ENCODE results near the gene STX1A.

DNA sequence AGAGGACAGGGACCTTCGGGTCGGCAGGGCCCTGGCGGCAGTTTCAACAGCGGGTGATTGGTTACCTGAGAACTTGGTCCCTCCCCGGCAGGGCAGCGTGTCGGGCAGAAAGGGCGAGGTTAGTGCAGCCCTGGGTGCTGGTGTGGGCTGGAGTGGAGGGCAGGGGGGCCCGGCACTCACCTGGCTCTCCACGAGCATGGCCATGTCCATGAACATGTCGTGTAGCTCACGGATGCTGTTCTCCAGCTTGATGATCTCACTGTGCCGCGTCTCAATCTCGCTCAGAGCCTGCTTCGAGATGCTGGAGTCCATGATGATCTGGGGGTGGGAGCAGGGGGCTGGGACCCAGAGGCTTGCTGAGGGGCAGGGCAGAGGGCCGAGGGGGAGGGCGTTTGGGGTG is 16.8 kb downstream of the STX1A start:
- TF ChIP-seq, protein P1, sequence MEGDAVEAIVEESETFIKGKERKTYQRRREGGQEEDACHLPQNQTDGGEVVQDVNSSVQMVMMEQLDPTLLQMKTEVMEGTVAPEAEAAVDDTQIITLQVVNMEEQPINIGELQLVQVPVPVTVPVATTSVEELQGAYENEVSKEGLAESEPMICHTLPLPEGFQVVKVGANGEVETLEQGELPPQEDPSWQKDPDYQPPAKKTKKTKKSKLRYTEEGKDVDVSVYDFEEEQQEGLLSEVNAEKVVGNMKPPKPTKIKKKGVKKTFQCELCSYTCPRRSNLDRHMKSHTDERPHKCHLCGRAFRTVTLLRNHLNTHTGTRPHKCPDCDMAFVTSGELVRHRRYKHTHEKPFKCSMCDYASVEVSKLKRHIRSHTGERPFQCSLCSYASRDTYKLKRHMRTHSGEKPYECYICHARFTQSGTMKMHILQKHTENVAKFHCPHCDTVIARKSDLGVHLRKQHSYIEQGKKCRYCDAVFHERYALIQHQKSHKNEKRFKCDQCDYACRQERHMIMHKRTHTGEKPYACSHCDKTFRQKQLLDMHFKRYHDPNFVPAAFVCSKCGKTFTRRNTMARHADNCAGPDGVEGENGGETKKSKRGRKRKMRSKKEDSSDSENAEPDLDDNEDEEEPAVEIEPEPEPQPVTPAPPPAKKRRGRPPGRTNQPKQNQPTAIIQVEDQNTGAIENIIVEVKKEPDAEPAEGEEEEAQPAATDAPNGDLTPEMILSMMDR (IDR thresholded peaks at IDR 0.05) = no peak
- no peak for TF ChIP-seq POLR2A (IDR thresholded peaks at IDR 0.05)
